HG03097 (cell line): Measurements from ENCODE around the gene GGNBP2.
A peak's percentile ranks its signal among the peaks of the same experiment; 100 is the strongest.

Source experiments
- ATAC-seq: cut with Tn5 transposase; IDR thresholded peaks from one replicate; pipeline ENCODE4 v1.9.1; 2021; ENCODE audit not compliant: unreplicated experiment, low FRiP score

The GGNBP2 gene

GRCh38 chr17:36512641-36513040, 32.1 kb upstream of the GGNBP2 start:
- no peak for ATAC-seq

GRCh38 chr17:36514856-36515255, 29.9 kb upstream of the GGNBP2 start:
- no peak for ATAC-seq

GRCh38 chr17:36515837-36516236, 28.9 kb upstream of the GGNBP2 start:
- ATAC-seq = no peak

GRCh38 chr17:36523113-36523512, 21.6 kb upstream of the GGNBP2 start:
- no peak for ATAC-seq

GRCh38 chr17:36524428-36524876, 20.3 kb upstream of the GGNBP2 start:
- no peak for ATAC-seq

DNA sequence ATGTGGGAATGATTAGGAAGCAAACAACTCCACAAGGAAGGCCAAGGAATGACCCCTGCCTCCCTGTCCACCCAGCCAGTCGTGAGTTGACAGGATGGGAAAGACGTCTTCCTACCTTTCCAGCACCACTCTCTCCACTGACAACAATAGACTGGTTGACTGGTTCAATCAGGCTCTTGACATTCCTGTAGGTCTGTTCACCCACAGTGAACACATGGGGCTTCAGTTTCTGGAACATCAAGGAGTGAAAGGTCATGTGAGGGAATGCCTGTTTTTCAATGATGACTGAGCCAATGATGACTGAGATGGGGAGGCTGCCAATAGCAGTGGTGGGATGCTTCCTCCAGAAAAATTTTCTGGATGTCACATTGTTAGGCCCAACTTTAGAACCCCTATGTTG, 19.6 kb upstream of the GGNBP2 start:
- no peak for ATAC-seq

- ATAC-seq = no peak
Observed at GRCh38 chr17:36525888-36526287, 18.8 kb upstream of the GGNBP2 start.

DNA sequence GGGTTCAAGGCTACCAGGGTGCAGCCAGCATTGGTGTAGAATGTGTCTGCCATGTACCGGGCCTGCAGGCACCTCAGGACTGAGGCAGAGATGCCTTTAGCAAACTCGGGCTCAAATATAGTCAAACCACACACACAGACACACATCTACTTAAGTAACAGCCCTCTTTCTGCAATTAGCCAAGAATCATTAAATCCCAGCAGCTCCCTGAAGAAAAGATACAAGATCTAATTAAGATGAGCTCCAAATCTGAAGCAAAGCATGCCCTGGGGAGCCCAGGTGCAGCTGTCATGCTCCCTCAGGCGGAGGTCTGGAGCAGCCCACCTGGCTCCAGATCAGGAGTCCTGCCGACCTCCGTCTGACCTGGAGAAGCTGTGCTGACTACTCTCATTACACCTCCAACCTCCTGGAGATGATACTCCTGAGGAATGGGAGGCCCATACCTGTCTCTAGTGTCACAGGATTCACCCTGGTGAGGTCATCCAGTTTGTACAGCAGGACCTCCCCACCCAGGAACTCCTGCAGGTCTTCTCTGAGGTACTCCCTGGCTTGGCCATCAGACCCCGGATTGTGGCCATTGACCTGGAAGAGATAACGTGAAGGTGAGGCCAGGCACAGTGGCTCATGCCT, 17.0 kb upstream of the GGNBP2 start:
- ATAC-seq = no peak

- no peak for ATAC-seq
Observed at GRCh38 chr17:36529121-36529520, 15.6 kb upstream of the GGNBP2 start.

GRCh38 chr17:36532435-36532975, 12.2 kb upstream of the GGNBP2 start:
- no peak for ATAC-seq

GRCh38 chr17:36533935-36534839, 10.5 kb upstream of the GGNBP2 start:
- peak; percentile 18 for ATAC-seq

DNA sequence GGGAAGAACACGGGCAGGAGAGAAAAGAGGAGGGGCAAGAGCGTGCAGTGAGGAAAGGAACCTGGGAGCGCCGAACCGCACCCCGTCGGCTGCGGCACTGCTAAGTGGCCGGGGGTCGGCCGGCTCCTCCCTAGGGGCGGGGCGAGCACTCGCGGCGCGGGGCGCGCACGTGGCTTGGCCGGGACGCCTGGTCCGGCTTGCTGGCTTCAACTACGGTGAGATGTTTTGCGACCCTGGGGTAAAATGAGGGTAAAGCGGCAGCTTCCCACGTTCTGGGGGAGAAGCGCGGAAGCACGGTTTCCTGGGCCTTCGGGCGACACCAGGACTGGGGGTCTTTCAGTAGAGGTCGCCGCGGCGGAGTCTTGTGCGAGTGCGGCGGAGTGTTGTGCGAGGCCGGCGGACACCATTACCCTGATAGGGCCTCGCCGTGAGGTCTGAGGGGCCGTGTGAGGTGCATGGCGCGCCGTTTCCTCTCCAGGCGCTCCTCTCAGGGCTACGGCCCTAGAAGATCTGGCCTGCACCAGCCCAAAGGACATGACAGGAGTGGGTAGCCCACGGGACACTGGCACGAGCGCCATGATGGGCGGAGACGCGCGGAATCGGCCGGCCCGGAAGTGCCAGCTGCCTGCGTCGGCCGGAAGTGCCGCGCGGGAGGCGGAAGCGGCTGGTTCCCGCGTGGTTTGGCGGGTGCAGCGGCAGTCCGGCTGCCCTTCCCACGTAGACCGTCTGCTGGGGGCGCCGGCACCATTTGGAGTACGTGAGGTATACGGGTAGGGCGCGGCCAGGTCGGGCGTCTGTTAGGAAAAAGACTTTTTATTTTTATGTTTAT, 9.7 kb upstream of the GGNBP2 start, which contains the start of the genes MYO19 and PIGW:
Gene MYO19 (minus strand): TSS at position 29 of the 829 bp plus-strand sequence. CDS start 2,330 bp downstream, outside the sequence.
Gene PIGW (plus strand): TSS at position 148 of the 829 bp plus-strand sequence. CDS start 2,115 bp downstream, outside the sequence.
- peak; percentile 58 for ATAC-seq

DNA sequence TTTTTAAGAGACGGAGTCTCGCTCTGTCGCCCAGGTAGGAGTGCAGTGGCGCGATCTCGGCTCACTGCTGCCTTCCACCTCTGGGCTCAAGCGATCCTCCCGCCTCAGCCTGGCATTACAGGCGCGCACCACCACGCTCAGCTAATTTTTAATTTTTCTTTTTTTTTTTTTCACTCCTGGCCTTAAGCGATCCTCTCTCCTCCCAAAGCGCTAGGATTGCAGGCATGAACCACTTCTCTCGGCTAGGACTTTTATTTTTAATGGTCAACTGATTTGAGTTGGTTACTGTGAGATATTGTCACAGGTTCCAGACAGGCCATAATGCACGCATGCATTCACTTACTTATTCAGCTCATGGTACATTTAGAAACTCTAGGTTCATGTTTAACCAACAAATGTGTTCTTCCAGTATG, 9.0 kb upstream of the GGNBP2 start:
- no peak for ATAC-seq

DNA sequence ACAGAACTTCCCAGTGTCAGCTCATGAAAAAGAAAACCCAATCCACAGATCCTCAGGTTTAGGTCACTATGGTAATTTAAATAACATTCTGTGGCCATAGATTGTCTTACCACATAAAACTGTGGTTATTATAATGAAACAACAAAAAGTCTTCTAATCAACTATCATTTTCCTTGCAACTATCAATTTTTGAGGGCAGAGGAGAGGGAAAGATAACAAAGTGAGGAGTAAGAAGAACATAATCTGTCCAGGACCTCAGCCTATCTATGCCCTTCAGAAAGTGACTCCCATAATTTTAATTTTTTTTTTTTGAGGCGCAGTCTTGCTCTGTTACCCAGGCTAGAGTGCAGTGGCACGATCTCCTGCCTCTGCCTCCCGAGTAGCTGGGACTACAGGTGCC, 4.0 kb upstream of the GGNBP2 start:
- ATAC-seq = no peak

- ATAC-seq = no peak
Observed at GRCh38 chr17:36542755-36543154, 2.0 kb upstream of the GGNBP2 start.

DNA sequence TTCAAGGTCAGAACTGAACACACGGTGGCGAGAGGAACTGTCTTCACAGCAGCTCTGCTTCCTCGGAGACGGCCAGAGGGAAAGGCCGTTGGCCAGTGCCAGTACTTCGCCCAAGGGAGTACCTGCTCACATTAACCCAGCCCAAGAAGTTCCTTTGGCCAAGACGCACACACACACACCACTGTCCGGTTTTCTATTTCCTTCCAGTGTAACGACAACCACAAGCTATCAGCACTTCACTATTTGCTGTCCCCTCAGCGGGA, 744 bp upstream of the GGNBP2 start:
- no peak for ATAC-seq

DNA sequence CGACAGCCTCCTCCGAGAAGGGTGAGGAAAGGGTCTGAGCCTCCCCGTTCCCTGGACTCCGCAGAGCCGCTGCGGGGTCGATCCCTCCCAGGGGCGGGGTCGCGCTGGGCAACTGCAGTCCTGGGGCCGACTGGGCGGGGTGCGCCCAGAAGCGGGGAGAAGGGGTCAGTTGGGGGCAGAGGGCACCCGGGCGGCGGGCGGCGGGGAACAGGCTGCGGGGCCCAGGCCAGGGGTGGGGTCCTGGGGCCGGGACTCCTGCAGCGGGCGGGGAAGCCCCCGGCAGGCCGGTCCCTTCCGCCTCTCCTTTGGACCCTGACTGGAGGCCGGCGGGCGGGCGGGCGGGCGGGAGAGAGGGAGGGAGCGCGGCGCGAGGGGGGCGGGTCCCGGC, 352 bp downstream of the GGNBP2 start:
- peak; percentile 35 for ATAC-seq

DNA sequence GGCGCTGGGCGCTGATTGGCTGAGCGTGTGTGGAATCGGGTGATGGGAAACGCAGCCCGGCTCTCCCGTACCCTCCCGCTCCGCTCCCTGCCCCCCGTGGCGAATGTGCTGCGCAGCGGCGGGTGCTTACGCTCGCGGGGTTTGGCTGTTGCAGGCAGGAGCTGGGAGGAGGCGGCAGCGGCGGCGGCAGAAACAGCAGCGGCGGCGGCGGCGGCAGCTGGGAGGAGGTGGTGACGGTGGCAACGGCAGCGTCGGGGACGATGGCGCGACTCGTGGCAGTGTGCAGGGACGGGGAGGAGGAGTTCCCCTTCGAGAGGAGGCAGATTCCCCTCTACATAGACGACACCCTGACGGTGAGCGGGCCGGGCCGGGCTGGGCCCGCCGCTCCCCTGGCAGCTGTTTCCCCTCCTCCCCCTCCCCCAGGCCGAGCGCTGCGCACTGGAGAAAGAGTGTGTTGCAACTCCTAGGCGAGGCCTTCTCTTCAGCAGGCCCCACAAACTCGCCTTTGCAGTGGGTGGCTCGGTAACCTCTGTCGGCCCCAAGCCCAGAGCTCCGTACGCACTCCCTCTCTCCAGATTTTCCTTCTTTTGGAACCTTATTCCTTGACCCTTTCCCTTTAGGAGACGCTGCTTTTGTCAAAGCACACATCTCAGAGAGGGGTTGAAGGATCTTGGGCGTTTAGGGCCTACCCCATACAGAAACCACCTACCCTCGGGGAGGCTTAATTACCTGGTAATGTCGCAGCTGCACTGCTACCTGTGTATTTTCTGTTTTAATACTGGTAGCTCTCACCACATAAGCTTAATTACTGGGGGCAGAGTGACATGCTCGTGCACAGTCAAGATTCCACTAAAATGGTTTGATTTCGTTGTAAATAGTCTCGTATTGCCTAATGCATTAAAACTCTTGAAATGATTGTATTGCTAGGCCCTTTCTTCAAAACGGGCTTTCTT, 1.0 kb downstream of the GGNBP2 start:
- peak; percentile 57 for ATAC-seq

GRCh38 chr17:36546418-36547093, 1.8 kb downstream of the GGNBP2 start:
- no peak for ATAC-seq
